ENCODE data around the gene CFAP20.

CFAP20 gene

GRCh38 chr16:58148099-58148498 is 18.9 kb upstream of the CFAP20 start:
- H3K4me3 ChIP-seq (ENCODE audit: low read depth, low read length): no peak overlapping the region
- in situ Hi-C loops (cut with HindIII; ENCODE audit: low sequenced_read_pairs): no loop called here
- DNase-seq (ENCODE audit: low read depth, low spot score): no peak
- no peak for TF ChIP-seq CTCF (IDR thresholded peaks at IDR 0.05; ENCODE audit: low read depth, low read length)

- TF ChIP-seq CTCF (IDR thresholded peaks at IDR 0.05; ENCODE audit: low read depth, low read length): no peak
- DNase-seq (ENCODE audit: low read depth, low spot score): no peak
- no peak overlapping the region for H3K4me3 ChIP-seq (ENCODE audit: low read depth, low read length)
- in situ Hi-C loops (cut with HindIII; ENCODE audit: low sequenced_read_pairs): no loop called here
Measured at GRCh38 chr16:58138852-58139251, 9.7 kb upstream of the CFAP20 start.

GRCh38 chr16:58137581-58137980 is 8.4 kb upstream of the CFAP20 start:
- no peak overlapping the region for H3K4me3 ChIP-seq (ENCODE audit: low read depth, low read length)
- no peak for DNase-seq (ENCODE audit: low read depth, low spot score)
- no peak for TF ChIP-seq CTCF (IDR thresholded peaks at IDR 0.05; ENCODE audit: low read depth, low read length)
- in situ Hi-C loops (cut with HindIII; ENCODE audit: low sequenced_read_pairs): no loop called here

GRCh38 chr16:58128711-58129096 is 477 bp downstream of the CFAP20 start:
- DNase-seq (ENCODE audit: low read depth, low spot score): no peak
- in situ Hi-C loops (cut with HindIII; ENCODE audit: low sequenced_read_pairs): no loop called here
- TF ChIP-seq CTCF (IDR thresholded peaks at IDR 0.05; ENCODE audit: low read depth, low read length): no peak
- H3K4me3 ChIP-seq (ENCODE audit: low read depth, low read length): peak overlapping the region; percentile 95

GRCh38 chr16:58128181-58128631 is 975 bp downstream of the CFAP20 start:
- in situ Hi-C loops (cut with HindIII; ENCODE audit: low sequenced_read_pairs): no loop called here
- H3K4me3 ChIP-seq (ENCODE audit: low read depth, low read length): peak overlapping the region; percentile 95
- DNase-seq (ENCODE audit: low read depth, low spot score): no peak
- TF ChIP-seq CTCF (IDR thresholded peaks at IDR 0.05; ENCODE audit: low read depth, low read length): no peak

GRCh38 chr16:58127634-58128033 is 1.5 kb downstream of the CFAP20 start:
- peak overlapping the region; percentile 95 for H3K4me3 ChIP-seq (ENCODE audit: low read depth, low read length)
- TF ChIP-seq CTCF (IDR thresholded peaks at IDR 0.05; ENCODE audit: low read depth, low read length): peak; percentile 21
- DNase-seq (ENCODE audit: low read depth, low spot score): no peak
- in situ Hi-C loops (cut with HindIII; ENCODE audit: low sequenced_read_pairs): no loop called here

- H3K4me3 ChIP-seq (ENCODE audit: low read depth, low read length): peak overlapping the region; percentile 95
- peak; percentile 29 for TF ChIP-seq CTCF (IDR thresholded peaks at IDR 0.05; ENCODE audit: low read depth, low read length)
- peak; percentile 61 for DNase-seq (ENCODE audit: low read depth, low spot score)
- in situ Hi-C loops (cut with HindIII; ENCODE audit: low sequenced_read_pairs): no loop called here
Measured at GRCh38 chr16:58127033-58127556, 2.1 kb downstream of the CFAP20 start.
